ENCODE measurements around the gene C1QTNF5.

C1QTNF5 gene

DNA sequence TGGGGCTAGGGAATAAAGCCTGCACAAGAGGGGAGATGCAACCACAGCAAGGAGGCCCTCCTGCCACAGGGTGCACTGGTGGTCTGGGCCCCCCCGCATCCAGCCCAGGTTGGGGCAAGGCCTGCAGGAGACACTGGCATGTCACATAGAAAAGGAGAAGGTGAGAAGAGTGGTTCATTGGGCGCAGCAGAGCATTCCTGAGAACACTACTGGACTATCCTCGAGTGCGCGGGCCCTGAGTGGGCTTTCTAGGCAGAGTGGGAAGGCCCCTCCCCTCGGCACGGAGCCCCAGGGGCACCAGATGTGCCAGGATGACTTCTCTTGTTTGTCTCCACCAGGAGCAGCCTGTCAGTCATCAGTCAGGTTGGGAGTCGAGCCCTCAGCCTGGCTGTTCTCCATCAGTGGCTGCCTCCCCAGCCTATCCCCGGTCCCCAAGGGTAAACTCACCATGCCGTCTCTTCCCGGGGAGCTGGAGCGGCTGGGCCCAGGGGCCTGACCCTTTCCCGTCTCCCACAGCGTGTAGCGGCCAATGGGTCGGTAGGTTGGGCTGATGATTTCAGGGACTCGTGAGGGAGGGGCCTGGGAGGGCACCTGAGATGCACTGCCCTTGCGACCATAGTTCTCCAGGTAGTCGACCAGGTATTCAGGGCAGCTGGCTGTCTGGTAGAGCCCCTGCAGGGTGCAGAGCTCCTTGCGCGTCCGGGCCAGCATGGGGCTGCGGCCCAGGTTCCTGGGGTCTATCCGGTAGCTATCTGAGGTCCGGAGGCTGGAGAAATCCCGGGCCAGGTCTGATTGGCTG lies 31.8 kb upstream of the C1QTNF5 start:
- no peak for DNase-seq

GRCh38 chr11:119371778-119372182 lies 31.1 kb upstream of the C1QTNF5 start:
- no peak for DNase-seq

GRCh38 chr11:119371067-119371601 lies 30.5 kb upstream of the C1QTNF5 start:
- DNase-seq, result no peak

GRCh38 chr11:119370486-119371046 lies 29.9 kb upstream of the C1QTNF5 start:
- no peak for DNase-seq

GRCh38 chr11:119369132-119369925 lies 28.6 kb upstream of the C1QTNF5 start:
- DNase-seq, result no peak

- DNase-seq, result no peak
These were observed 27.7 kb upstream of the C1QTNF5 start for GRCh38 chr11:119368121-119369034.

DNA sequence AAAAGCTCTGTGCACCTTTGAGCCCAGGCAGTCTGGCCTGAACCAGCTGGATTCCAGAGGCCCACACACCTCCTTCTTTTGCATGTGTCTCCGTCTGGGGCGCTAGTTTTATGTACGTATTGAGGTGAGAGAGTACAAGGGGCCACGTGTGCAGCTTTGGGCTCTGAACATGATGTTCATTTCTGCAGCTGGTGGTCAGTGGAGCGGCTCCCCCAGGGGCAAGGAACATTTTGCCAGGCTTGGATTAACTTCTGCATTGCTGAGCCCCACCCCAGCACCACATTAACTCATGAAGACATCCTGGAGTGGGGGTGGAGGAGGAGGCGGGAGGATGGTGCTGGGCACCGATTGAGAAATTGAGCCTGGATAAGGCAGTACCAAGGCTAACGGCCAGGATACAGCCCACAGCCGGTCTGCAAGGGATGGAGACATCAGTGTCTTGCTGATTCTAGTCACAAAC lies 27.0 kb upstream of the C1QTNF5 start:
- DNase-seq, result no peak

DNA sequence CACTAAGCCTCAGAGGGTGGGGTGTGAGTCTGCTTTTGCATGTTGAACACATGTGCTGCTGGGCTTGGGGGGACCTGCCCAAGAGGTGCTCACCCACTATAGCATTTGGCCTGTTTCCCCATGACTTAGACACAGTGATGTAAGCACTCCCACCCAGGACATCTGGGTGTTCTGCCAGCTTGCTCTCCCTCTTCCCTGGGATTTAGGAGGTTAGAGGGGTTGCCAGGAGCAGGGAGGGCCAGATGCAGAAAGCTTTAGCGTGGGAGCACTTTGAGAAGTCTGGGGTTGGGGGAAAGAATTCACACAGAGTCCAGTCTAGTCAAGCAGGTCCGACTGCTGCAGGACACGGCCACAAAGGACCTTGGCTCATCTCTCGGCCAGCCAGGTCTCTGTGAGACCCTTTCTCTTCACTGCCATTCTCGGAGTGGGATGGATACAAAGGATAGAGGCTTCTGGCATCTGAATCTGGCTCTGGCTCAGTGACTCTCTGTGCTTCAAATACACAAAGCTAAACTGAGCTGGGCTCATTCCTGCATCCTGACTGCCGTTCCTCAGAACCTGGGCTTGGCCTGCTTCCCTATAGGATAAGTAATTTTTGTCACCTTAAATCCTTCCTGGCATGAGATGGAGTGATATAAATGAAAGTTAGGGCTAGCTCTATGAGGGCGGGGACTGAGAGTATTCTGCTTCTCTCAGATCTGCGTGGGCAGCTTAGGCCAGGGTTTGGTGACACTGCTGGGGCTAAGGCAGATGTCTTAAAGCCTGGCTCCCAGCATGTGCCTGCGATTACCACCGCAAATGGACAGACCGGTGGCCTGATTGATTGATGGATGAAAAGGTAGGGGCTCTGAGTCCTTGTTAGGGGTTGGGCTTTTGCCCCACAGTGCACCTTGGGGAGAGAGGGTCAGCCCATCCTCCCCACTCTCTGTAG lies 26.3 kb upstream of the C1QTNF5 start:
- DNase-seq, result no peak

GRCh38 chr11:119365071-119365591 lies 24.4 kb upstream of the C1QTNF5 start:
- DNase-seq, result no peak

GRCh38 chr11:119363851-119364590 lies 23.3 kb upstream of the C1QTNF5 start:
- peak in 1 of 2 experiments; percentile 12 for DNase-seq

DNA sequence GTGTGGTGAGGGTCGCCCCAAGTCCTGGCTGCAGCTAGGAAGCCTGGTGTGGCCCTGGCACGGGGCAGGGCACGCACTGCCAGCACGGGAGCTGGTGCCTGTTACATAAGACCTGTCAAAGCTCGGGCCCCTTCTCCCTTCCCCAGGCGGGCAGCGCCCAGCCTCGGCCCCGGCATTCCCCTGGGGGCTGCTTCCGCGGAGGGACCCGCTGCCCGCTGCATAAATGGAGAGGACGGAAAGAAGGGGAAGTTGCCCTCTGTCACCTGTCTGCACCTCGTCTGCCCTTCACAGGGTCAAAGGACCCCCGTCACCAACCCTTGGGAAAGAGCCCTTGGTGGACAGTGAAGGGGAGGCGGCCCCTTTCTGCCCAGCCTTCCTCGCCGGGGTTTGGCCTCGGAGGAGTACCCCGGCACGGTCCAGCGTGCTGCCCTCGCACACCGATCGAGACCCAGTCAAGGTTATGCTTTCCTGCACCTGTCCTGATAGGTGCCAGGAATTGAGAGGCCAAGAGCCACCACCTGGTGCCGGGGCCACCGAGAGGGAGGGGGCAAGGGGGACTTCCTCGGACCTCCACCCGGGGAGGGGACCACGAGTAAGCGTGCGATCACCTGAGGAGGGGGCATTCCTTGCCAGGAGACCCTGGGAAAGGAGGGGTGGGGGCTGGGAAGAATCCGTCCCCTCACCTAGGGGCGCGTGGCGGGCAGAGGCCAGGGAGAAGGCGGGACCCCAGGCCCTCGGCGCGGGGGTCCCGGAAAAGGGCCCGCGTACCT lies 22.6 kb upstream of the C1QTNF5 start:
- DNase-seq, result no peak

GRCh38 chr11:119362741-119363080 lies 22.0 kb upstream of the C1QTNF5 start:
- no peak for DNase-seq

- DNase-seq, result no peak
These were observed 21.4 kb upstream of the C1QTNF5 start for GRCh38 chr11:119361941-119362725.

DNA sequence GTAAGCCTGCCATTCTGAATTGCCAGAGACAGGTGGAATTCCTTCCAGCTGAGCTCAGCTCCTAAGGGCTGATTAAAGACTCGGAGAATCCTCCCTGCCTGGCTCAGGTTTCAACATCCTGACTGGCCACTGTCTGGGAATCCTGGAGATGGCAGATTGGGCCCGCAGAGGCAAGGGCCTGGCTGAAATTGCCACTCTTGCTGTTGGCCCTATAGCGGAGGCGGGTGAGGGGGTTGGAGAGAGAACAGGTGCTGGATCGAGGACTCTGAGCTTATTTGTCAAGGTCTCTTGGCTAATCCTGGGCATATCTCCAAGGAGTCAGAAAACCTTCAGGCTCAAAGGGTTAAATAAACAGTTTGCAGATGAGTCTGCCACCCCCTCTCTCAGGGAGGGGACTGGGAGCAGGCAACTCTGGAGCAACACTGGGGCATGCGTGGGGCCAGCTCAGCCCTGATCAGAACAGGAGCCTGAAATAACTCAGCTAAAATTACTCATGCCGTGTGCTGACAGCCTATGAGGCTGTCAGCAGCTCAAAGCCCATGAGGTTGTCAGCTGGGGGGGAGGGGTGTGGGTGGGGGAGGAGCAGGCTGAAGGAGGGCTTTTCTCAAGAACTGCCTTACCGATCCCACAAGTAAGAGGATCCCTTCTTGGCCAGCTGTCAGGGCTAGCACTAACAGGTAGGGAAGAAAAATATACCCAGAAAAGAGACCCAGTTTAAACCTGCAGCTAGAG lies 20.5 kb upstream of the C1QTNF5 start:
- peak; percentile 56 to 83 for DNase-seq

- no peak for DNase-seq
These were observed 18.9 kb upstream of the C1QTNF5 start for GRCh38 chr11:119359365-119360214.

DNA sequence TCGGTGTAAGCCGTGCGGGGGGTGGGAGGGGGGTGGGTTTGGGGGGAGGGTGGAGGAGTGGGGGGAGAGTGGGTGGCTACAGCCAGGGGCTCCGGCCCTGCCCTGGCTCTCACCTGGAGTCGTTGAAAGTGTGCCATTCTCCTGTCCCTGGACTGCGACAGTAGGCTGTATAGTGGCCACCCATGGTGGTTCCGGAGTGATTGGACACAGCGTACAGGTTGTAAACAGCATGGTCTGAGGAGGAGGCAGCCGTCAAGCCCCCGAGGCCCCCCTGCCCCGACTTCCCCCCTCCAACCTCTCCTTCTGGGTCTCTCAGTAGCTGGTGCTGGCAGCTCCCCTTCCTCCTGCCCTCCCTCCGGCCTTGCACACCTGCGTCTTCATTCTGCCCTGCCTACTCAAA lies 16.4 kb upstream of the C1QTNF5 start:
- DNase-seq, result no peak
